ENCODE results near the gene UBE2QL1.

The UBE2QL1 gene

DNA sequence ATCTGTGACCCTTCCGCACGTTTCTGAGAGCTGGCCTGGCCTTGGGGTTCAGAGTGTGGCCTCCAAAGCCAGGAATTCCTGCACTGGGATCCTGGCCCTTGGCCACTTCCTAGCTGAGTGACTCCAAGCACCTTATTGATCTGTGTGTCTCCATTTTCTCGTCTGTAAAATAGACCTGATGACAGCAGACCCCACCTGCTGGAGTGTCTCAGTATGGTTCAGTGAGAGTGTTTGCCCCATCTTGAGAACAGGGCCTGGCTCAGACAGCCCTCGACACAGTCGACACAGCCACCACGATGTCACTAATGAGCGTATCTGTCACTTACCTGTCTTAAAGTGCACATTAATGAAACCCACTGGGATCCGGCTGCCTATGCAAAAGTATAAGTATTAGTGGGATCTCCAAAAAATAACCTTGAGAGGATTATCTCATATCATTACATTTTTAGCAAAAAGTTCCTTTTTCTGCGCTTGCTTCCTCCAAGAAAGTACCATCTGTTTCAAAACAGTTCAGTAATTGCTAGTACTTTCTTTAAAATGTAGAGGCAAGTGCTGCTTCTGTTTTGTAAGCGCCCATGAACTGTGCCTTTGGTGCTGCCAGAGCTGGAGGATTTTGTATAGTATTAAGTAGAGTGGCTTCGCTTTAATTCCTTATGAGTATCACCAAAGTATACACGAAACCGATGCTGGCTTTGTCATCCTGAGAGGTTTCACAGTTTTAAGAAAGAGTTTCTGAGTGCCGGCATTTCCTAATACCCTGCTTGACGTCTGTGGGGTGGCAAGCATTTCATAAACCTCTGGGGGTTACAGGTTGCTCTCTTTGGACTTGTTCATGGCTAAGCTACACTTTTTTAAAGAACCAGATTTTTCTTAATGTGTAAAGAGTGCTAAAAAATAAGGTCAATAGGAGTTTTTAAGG lies 31.7 kb downstream of the UBE2QL1 start:
- DNase-seq = no peak

DNA sequence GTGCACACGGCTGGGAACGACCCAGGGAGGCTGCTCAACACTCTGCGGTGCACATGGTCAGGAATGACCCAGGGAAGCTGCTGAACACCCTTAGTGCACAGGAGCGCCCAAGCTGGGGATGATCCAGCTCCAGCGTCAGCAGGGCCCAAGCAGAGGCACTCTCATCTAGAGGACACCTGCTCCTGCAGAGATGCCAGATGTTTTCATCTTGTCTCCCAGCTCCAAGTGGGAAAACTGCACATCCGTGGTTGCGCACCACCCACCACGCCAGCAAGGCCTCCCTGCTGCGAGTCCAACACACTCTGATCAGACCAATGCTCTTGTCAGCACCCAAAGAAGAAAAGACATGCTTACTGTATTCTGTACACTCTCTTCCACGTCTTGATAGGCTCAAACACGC lies 34.1 kb downstream of the UBE2QL1 start:
- DNase-seq = no peak

DNA sequence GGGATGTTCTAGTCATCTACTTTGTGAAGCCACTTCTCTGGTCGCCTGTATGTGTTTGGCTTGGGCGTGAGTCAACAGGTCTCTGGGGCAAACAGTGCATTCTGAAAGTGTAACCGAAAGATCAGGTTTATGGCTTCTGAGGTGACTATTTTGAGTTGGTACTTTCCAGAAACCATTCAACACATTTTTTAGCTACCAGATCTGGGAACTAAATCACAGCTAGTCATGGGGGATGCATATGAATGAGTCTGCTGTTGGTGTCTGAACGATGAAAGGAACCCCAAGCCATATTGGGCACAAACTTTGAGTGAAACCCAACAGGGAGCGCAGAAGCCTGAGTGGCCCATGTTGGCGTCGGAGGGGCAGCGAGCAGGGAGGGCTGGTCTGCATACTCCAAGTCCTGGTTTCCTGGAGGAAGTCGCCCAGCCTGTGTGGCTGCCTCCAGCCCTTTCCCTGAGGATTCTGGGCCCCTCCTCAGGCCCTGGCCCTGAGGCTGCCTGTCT lies 35.3 kb downstream of the UBE2QL1 start:
- DNase-seq = no peak

DNA sequence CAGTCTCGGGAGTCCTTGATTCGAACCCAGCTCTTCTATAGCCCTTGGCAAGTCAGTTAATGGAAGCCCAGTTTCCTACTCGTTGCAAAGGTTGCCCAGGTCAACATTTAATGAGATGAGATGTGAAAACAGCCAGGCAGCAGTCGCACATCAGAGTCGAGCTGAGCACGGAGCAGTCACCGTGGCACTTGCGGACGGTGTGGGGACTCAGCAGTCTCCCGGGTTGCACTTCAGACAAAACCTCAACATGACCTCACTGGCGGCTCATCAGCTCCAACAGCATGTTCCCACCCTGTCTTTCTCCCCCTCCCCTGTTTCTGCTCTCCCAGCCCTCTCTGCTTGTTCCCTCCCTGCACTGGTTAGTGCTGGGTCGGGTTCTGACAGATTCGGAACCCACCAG lies 35.8 kb downstream of the UBE2QL1 start:
- DNase-seq = no peak

DNA sequence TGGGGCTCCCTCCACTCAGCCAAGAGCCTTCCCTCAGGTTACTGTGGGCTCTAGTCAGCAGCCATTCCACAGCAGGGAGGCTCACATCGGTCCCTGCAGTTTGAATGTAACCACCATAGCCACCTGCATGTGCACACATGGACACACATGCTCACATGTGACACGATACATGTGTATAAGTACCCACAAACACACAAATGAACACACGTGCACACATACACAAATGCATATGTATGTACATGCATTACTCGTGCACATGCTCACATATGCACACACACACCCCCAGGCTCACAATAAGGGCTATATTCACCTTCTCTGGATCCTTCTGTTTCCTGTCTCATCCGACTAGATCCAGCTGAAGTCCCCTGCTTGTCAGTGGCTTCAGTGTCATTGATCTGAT lies 36.2 kb downstream of the UBE2QL1 start:
- DNase-seq = no peak

DNA sequence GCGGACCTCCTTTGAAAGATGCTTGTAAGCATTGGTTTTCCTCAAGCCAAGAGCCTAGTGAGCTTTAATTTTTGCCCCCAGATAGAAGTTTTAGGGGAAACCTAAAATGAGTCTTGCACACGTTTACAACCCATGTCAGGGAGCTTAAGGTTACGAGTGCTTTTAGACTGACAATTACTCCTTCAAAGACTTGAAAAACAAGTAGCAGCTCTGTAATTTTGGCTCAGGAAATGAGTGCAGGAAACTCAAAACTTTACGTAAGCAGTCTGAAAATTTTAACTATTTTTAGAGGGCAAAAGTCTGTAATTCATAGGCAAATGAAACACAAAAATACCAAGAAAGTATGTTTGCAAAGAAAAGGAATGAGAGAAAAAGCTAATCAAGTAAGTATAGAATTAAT lies 36.8 kb downstream of the UBE2QL1 start:
- DNase-seq = no peak

DNA sequence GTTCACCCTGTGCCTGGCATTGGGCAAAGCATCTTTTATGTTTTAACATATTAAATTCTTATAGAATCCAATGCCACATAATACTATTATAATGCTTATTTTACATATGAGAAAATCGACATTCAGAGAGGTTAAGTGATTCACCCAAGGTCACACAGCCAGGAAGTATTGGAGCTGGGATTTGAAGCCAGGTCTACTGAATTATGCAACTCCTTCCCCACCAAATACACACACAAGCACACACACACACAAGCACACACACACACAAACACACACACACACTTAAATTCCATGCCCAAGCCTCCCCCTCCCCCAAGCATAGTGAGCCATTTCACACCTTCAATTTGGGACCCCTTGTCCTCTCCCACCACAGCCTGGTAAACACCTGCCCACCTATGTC lies 37.4 kb downstream of the UBE2QL1 start:
- DNase-seq = no peak

DNA sequence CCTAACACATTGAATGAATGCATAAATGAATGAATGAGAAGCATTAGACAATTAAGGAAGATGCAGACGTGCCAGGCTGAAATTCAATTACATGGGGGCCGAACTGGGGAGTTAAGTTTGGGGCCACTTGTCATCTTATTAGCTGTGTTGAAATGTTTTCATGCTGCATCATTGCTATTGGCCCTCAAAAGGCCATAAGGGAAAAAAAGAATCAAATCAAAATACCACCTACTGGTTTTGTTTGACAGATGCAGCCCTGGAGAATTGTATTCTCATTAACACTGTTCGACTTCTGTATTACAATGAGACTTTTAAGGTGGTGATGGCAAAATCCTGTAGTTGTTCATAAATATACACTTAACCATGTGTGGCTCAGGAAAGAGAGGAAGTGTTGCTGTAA lies 38.4 kb downstream of the UBE2QL1 start:
- DNase-seq = no peak

DNA sequence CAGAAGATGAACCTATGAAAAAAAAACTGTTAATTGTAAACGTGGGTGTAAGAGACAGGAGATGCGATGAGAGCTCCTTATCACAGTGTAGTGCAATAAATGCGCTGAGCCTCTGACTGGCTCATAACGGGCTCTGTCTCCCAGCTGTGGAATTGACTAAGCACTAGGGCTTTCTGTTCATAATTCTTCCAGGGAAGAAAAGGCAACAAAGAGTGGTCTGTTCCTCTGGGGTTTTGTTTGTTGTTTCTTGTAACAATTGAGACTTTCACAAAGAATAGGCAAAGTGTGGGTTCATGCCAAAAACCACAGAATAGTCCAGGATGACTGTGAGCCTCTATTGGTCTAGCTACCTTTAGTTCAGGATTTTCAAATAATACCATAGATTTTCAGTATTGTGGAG lies 39.4 kb downstream of the UBE2QL1 start:
- no peak for DNase-seq

DNA sequence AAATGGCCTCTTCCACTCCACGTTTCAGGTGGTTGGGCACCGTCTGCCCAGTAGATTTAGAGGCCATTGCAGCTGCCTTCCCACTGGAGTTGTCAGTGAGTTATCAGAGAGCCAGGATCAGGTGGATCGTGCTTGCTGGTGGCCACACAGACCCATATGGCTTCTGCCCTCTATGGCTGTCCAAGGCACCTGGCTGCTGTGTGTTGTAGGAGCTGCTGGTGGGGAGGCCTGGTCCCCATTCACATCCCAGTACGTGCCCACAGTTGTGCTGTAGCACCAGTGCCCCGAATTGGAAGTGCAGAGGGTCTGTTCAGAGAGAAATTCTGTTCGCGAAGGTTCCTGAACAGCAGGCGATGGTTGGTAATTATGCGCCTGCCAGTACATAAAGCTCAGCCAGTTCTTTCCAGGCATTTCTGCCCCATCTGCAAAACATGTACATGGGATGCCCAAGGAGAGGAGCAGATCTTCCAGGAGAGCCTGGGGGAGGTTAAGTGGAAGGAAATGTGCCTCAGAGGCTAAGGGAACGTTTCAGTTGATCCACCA lies 41.1 kb downstream of the UBE2QL1 start:
- no peak for DNase-seq

DNA sequence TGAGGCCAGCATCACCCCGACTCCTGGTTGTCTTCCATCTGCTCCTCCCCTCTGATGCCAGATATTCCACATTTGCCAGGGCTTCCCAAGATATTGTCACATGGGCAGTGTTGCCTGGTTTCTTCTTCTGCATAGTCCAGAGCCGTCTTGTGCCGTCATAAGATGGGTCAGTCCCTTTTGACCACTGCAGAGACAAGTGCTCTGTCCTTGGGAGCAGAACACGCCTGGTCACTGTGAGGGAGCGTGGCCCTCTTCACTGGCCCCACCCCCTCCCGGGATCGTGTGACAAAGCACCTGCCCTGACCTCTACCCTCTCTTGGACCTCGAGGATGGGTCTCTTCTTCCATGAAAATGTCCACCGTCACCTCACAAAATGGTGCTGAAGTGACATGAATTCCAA lies 41.6 kb downstream of the UBE2QL1 start:
- DNase-seq = no peak

DNA sequence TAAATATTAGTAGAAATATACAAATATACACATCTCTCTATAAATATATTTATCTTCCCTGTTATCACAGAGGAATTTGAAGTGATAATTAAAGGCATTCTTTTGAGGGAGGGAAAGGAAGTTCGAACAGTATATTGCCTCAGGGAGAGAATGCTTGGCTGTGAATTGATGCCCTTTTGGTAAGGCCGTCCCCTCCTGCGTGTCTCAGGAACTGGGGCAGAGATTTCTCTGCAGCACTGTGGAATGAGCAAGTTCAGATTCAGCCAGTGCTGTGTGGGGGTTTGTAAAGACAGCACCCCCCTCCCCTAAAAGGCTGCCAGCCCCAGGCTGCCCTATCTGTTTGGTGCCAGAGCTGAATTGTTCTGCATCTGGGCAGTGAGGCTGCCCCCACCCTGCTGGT lies 42.0 kb downstream of the UBE2QL1 start:
- DNase-seq = no peak

DNA sequence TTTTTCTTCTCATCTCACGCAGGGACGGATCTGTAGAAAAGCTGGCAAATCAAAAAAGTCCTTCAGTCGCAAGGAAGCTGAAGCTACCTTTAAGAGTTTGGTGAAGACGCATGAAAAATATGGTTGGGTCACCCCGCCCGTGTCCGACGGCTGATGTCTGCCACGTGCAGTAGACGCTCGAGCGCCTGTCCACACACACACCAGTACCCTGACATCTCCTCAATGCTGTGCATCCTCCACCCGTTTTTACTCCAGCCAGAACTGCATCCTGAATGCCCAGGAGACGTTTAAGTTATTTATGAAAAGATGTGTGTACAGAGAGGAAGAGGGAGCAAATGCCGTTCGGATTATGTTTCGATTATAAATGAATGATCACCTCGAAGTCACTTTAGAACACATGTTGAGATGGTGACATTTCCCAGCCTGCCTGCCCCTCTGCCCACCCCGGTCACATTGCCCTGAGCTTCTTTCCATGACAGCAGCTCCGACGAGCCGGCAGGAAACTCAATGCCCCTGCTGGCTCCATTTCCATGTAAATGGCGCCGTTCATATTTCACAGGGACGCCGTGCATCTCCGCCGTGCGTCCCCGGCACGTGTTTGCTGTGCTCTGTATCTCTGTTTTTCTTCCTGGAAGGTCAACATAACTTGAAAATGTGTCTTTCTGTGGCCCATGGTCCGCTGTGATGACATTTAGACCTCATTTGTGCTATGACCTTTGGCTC lies 42.7 kb downstream of the UBE2QL1 start:
- DNase-seq = no peak

DNA sequence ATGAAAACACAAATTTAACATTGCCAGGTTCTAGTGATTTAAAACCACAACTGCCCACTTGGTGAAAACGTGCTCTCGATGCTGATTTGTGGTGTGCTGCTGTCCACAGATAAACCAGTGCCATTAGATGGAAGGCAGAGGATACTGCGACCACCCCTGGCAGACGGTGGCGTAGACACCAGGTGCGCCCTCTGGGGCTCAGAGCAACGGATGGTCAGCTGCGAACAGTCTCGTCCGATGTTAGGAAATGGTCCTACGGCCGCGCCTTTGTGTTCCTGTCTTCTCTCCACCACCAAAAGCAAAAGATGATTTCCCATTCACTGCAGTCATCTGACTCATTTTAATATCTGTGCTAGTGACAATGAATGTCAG lies 43.2 kb downstream of the UBE2QL1 start:
- no peak for DNase-seq

DNA sequence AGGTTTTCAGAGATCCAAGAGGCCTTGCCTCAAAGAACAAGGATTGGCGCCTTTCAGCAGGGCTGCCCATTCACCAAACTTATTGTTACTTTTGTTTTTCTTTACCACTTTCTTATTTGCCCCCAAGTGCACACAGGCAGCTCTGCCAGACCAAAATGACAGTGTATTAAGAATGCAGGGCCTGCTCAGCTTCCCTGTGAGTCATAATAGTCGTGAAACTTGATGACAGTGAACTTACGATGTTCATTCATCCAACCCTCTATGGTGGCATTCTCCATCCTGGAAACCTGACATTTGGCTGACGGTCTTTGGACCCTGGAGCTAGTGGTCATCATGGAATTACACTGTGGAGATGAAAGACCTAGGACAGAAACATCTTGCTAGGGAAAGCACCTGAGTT lies 44.3 kb downstream of the UBE2QL1 start:
- DNase-seq = no peak

DNA sequence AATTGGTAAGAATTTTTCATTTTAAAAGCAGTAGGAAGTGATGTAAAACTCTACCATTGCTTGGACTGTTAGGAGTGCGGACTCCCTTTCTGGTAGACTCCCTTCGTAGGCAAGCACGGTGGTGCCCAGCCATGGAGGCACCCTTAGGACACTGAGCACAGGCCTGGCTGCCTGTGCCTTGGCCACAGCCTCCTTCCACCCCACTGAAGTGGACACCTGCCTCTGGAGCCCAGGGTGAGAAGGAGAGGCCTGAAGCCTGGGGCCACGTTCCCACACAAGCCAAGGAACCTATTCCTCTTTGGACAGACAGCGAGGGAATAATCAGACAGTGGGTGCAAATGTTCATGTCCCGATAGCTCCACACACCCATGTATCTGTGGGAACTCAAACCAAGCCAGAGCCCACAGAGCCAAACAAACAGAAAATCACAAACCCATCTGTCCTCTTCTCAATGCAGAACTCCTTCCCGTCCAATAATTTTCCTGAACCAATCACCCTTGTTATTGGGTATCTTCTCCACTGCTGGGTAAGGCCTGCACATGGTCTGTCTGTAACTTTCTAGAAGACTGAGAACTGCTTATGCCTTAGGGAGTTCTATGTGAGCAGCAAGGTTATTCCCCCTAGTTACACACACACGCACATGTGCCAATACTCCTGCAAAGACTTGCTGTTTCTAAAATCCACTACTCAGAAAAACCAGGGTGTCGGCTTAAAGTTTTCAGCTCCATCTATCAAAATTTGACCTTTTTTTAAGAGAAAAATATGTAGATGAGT lies 45.2 kb downstream of the UBE2QL1 start:
- no peak for DNase-seq

DNA sequence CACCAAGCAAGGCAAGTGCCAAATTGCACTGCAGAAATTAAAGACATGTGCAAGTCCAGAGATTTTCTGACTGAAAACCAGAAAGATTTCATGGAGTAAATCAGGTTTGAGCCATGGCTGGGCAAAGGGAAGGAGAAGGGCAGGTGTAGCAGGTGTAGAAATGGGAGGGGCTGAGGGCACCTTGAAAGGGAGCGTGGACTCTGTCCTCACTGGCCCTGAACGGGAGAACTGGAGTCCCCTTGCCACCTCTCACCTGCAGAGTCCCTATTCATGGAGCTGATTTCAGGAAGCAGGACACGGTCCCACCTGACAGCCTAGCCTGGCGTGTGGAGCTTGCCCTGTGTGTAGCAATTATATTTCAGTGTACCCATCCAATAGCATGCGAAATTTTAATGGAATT lies 46.3 kb downstream of the UBE2QL1 start:
- no peak for DNase-seq

DNA sequence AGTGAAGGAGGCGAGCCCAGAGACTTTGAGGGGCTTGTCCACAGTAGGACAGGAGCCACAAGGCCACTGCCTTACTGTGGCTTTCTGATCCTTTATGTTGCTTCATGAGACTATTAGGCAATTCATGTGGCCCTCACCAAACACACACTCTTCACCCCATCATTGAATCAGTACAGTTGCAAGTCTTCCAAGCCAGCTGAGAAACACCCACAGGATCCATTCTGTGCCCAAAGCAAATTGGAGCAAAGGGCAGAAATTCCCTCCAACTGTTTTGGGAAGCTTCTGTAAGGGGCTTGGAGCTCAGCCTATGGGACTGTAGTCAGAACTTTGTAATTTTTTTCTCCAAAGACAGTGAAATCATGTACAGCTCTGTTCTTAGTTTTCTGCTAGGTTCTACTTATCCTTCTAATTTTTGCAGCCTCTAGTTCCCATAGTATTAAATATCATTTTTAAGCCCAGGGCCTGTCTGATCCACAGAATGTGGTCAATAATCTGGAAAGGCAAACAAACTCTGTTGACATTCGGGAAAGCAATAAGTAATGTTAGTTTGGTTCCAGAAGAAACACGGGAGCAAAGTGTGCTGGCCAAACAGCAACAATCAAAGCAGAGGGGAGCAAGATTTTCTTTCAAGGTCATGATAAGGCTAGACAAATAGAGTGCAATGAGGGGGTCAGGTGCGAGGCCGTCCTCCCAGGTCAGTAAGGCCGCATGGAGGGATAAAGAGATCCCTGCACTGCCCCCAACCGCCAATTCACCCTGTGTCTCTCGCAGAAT lies 47.0 kb downstream of the UBE2QL1 start:
- DNase-seq = no peak

DNA sequence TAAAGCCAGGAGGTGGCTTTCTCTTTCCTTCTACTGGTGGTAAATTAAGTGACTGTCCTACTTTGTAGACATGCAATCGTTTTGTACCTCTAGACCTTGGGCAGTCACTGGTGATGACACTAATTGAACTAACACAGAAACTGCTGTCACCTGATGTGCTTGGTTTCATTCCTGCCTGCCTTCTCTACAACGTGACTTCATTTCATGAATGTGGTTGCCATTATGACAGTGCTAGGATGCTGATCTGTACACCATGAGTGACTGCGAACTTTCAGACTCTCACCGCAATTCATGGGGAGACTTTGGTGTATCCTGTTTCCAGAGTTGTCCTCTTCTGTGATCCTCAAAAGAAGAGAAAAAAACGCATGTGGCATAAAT lies 47.5 kb downstream of the UBE2QL1 start:
- no peak for DNase-seq

DNA sequence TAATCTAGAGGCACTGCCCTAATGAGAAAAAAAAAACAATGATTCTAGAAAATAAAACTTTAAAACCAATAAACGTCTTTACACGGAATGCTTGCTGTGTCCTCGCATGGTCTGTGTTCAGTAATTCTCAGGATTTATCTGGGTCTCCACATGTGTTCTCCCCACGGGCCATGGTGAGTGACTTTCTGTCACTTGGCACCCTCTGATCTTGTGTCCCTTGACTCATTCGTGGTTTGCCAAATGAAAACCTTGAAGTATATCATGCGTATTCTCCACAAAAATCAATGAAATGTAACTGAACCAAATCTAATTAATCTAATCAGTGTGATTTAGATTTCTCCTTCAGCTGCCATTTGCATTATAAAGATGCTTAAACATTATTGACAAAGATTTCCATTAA lies 48.0 kb downstream of the UBE2QL1 start:
- no peak for DNase-seq

DNA sequence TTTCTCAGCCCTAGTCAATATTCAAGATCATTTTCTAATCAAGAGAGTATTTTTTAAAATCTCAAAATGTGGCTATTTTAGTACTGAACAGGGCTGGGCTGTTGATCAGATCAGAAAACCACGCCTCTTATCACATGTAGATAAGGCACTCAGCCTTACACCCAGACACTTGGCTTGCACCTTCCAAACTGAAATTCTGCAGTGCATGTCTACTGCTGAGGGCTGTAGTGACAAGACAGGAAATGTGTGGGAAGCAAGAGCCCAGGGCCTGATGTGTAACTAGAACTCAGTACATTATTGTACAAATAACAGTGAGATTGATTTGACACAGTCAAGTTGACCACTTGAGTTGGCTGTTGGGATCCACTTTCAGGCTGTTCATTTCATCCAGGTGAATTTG lies 48.6 kb downstream of the UBE2QL1 start:
- DNase-seq = no peak

DNA sequence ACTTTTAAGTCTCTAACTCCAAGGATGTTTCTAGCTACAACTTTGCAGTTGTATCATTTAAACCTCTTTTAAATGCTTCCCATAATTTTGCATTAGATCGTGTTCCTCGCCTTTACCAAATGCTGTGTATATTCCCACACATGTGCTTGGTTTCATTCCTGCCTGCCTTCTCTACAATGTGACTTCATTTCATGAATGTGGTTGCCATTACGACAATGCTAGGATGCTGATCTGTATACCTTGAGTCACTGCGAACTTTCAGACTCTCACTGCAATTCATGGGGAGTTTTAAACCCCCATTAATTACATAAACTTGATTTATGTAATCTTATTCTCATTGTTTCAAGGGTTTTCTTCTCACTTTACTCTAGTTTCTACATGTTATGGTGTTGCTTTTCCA lies 50.3 kb downstream of the UBE2QL1 start:
- no peak for DNase-seq

DNA sequence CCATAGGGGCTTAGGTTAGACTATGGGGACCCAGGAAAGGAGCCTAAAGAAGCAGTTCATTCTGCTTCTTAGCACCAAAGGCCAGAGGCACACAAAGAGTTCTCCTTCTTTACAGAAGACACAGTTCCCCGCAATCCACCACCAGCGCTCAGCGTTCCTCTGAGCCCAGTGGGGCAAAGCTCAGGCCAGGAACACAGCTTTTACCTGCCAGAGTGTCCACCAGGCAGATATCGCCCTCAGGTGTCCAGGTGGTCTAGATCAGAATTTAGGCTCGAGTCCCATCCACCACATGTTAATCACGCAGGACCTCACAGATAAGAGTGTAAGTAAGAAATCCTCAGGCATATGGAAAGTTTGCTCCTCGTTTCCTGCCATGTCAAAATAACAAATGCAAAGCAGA lies 53.0 kb downstream of the UBE2QL1 start:
- DNase-seq = no peak
